IPS-15b (cell line): ENCODE measurements around the gene BCL3.
A peak's percentile ranks its signal among the peaks of the same experiment; 100 is the strongest.

Experiments
- H3K27me3 ChIP-seq: one replicate; pipeline ENCODE4 v1.6.1; 2013; ENCODE audit warnings: low read length; ENCODE audit not compliant: control insufficient read depth, insufficient read depth
- H3K36me3 ChIP-seq: one replicate; pipeline ENCODE4 v1.6.1; 2013; ENCODE audit warnings: low read length; ENCODE audit not compliant: control insufficient read depth, insufficient read depth
- H3K4me1 ChIP-seq: one replicate; pipeline ENCODE4 v1.6.1; 2013; ENCODE audit warnings: mild to moderate bottlenecking, low read length; ENCODE audit not compliant: control insufficient read depth, insufficient read depth
- H3K4me3 ChIP-seq: one replicate; pipeline ENCODE4 v1.5.1; 2013; ENCODE audit warnings: low read depth, low read length
- H3K9ac ChIP-seq: one replicate; pipeline ENCODE4 v1.6.1; 2013; ENCODE audit warnings: low read depth, mild to moderate bottlenecking, low read length
- H3K9me3 ChIP-seq: one replicate; pipeline ENCODE4 v1.6.1; 2013; ENCODE audit warnings: mild to moderate bottlenecking, low read length; ENCODE audit not compliant: control insufficient read depth, insufficient read depth

BCL3 gene

DNA sequence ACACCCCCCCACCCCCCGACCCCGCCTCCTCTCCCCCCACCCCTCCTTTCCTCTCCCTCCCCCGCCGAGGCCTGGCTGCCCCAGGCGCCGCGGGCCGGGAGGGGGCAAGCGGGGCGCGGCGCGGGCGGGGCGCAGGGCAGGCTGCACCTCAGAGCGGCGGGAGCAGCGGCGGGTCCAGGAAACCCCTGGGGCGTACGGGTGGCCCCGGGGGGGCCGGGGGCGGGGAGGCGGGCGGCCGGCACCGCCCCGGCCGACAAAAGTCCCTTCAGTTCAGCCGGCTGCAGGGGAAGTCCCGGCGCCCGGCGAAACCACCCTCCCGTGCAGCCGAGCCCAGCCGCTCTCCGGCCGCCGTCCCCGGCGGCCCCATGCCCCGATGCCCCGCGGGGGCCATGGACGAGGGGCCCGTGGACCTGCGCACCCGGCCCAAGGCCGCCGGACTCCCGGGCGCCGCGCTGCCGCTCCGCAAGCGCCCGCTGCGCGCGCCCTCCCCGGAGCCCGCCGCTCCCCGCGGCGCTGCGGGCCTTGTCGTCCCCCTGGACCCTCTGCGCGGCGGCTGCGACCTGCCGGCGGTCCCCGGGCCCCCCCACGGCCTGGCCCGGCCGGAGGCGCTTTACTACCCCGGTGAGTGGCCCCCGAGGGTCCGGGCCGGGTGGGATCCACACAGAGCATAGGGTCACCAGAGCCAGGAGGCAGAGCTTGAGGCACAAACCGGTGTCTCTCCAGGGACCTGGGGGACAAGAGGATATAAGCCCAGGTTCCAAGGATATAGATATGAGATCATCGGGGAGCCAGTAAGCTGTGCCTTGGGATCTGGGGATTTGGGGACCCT, at the start of gene BCL3:
Gene BCL3 (plus strand): TSS at position 283 of the 829 bp plus-strand sequence. CDS start 83 bp downstream, at position 366.
- Histone ChIP-seq H3K9ac (no peak within 1 kb of the TSS), H3K4me1 (peaks cover 9% of the 10 kb centered on the region), H3K36me3 (no peaks in the 10 kb centered on the region), H3K27me3 (peaks cover 64% of the 10 kb centered on the region), H3K9me3 (no peaks in the 10 kb centered on the region), H3K4me3 (peak within 1 kb of the TSS; percentile 85)

GRCh38 chr19:44700547-44700946, 48.0 kb upstream of the BCL3 start:
- H3K9me3 ChIP-seq: no peaks in the 10 kb centered on the region
- H3K36me3 ChIP-seq: no peaks in the 10 kb centered on the region
- H3K9ac ChIP-seq: no peak overlapping the region
- peaks cover 2% of the 10 kb centered on the region for H3K4me1 ChIP-seq
- no peaks in the 10 kb centered on the region for H3K27me3 ChIP-seq
- no peak overlapping the region for H3K4me3 ChIP-seq

- H3K36me3 ChIP-seq: no peaks in the 10 kb centered on the region
- H3K9ac ChIP-seq: no peak overlapping the region
- no peak overlapping the region for H3K4me3 ChIP-seq
- peaks cover 2% of the 10 kb centered on the region for H3K4me1 ChIP-seq
- H3K27me3 ChIP-seq: no peaks in the 10 kb centered on the region
- no peaks in the 10 kb centered on the region for H3K9me3 ChIP-seq
Measured at GRCh38 chr19:44701228-44701627, 47.3 kb upstream of the BCL3 start.

DNA sequence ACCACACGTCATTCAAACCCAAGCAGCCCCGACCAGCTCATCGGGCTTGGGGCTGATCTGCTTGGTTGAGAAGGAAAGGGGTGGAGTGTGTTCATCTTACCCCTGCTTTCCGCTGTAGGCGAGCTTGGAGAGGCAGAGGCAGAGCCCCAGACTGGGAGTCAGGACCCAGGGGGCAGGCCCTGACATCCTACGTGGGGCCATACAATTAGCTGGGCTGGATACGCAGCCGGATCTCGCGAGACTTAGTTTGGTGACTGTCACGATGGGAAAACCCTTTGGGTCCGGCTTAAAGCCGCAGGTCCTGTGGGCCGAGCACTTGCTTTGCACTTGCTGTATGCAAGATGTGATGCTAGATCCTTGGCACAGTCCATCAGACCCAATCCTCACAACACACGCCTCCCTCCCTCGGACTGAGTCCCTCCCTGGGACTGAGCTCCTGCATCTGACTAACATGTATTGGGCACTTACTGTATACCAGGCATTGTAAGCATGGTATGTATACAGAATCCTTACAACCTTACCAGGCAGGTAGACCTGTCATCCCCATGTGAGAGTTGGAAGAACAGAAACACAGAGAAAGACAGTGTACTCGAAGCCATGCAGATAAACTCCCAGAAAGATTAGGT, 45.8 kb upstream of the BCL3 start:
- Histone ChIP-seq H3K4me1 (no peaks in the 10 kb centered on the region), H3K4me3 (no peak overlapping the region), H3K9me3 (no peaks in the 10 kb centered on the region), H3K27me3 (no peaks in the 10 kb centered on the region), H3K9ac (no peak overlapping the region), H3K36me3 (no peaks in the 10 kb centered on the region)

DNA sequence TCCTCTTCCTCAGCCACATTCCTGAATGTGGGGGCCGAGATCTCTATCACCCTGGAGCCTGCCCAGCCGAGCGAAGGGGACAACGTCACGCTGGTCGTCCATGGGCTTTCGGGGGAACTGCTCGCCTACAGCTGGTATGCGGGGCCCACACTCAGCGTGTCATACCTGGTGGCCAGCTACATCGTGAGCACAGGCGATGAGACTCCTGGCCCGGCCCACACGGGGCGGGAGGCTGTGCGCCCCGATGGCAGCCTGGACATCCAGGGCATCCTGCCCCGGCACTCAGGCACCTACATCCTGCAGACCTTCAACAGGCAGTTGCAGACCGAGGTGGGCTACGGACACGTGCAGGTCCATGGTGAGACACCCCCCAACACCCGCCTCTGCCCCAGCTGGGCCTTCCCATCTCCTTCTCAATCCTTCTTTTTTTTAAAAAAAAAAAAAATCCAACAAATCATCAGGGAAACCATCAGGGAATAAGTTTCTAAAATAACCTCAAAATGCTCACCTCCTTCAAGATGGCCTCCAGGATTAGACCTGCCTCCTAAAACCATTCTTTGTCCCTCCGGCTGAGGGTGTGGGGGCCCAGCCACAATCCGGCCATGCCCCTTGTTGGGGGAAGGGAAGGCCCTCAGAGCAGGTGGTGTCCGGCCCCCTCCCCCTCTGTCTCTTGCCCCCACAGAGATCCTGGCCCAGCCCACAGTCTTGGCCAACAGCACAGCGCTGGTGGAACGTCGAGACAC, 45.0 kb upstream of the BCL3 start:
- Histone ChIP-seq H3K9me3 (no peaks in the 10 kb centered on the region), H3K9ac (no peak overlapping the region), H3K4me1 (no peaks in the 10 kb centered on the region), H3K4me3 (no peak overlapping the region), H3K36me3 (no peaks in the 10 kb centered on the region), H3K27me3 (no peaks in the 10 kb centered on the region)

GRCh38 chr19:44704982-44705381, 43.5 kb upstream of the BCL3 start:
- H3K27me3 ChIP-seq: peaks cover 3% of the 10 kb centered on the region
- no peak overlapping the region for H3K4me3 ChIP-seq
- H3K9ac ChIP-seq: no peak overlapping the region
- H3K36me3 ChIP-seq: no peaks in the 10 kb centered on the region
- no peaks in the 10 kb centered on the region for H3K9me3 ChIP-seq
- H3K4me1 ChIP-seq: no peaks in the 10 kb centered on the region

- no peaks in the 10 kb centered on the region for H3K36me3 ChIP-seq
- no peaks in the 10 kb centered on the region for H3K4me1 ChIP-seq
- H3K9ac ChIP-seq: no peak overlapping the region
- peaks cover 5% of the 10 kb centered on the region for H3K27me3 ChIP-seq
- H3K9me3 ChIP-seq: no peaks in the 10 kb centered on the region
- no peak overlapping the region for H3K4me3 ChIP-seq
Measured at GRCh38 chr19:44705502-44706010, 43.0 kb upstream of the BCL3 start.

- H3K9me3 ChIP-seq: no peaks in the 10 kb centered on the region
- H3K36me3 ChIP-seq: no peaks in the 10 kb centered on the region
- H3K4me1 ChIP-seq: no peaks in the 10 kb centered on the region
- peaks cover 5% of the 10 kb centered on the region for H3K27me3 ChIP-seq
- no peak overlapping the region for H3K9ac ChIP-seq
- no peak overlapping the region for H3K4me3 ChIP-seq
Measured at GRCh38 chr19:44706506-44707236, 41.8 kb upstream of the BCL3 start.

GRCh38 chr19:44707794-44708193, 40.7 kb upstream of the BCL3 start:
- H3K9ac ChIP-seq: no peak overlapping the region
- H3K36me3 ChIP-seq: no peaks in the 10 kb centered on the region
- peaks cover 5% of the 10 kb centered on the region for H3K27me3 ChIP-seq
- H3K9me3 ChIP-seq: no peaks in the 10 kb centered on the region
- no peaks in the 10 kb centered on the region for H3K4me1 ChIP-seq
- no peak overlapping the region for H3K4me3 ChIP-seq

- H3K4me3 ChIP-seq: no peak overlapping the region
- H3K4me1 ChIP-seq: no peaks in the 10 kb centered on the region
- no peaks in the 10 kb centered on the region for H3K9me3 ChIP-seq
- H3K36me3 ChIP-seq: no peaks in the 10 kb centered on the region
- no peak overlapping the region for H3K9ac ChIP-seq
- H3K27me3 ChIP-seq: peaks cover 5% of the 10 kb centered on the region
Measured at GRCh38 chr19:44708940-44709339, 39.6 kb upstream of the BCL3 start.
